ENCODE results near the gene BCAS3. TPM values are rescaled to one million over a fixed set of nuclear protein-coding genes. Genes with fewer than 3 reads are reported as not detected.

The BCAS3 gene
- polyA plus RNA-seq, 1 donor, result 29.1 TPM

DNA sequence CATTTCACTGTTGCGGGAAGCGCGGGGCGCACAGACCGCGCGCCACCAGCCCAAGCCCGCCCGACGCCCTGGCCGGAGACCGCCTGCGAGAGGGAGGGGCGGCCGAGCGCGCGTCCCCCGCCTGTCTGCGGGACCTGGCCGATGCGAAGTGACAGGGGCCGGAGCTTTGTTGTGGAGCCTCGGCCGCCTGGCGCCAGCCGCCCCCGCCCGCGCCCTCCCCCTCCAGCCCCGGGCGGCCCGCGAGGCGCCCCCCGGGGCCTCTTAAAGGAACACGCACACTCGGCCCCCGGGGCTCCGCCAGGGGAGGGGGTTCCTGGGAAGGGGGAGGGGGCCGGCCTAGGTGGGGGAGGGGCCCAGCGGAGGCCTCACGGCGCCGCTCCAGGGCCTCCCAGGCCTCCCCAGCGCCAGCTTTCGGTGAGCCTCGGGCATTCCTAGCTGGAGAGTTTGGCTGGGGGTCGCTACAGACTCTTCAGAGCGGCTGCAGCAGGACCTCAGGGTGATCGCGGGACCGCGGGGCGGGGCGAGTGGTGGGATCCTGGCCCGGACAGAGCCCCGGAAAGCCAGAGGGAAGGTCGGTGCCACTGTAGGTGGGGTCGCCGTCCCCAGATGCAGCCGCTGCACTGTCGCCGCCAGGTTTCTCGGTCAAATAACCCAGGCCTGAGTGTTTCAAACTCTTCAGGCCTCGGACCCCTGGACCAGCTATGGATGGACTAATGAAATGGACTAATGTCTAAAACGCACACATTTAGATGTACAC, 719.6 kb downstream of the BCAS3 start:
- no peak for DNase-seq

DNA sequence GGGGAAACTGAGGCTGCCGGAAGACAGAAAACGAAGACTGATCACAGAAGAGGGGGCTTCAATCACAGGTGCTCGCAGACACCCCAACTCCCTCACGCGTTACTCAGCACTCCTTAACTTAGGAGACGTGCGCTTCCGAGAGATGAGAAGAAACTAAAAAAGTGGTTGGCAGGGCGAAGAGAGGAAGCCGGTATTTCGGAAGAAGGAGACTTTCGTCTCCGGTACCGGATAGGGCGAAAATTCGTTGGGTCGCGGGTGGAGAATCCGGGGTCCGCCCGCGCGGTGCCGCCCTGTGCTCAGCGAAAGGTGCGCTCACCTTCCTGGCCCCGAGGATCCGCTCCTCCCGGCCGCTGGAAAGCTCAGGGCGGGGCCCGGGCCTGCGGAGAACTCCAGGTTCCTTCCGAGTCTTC, 721.1 kb downstream of the BCAS3 start:
- no peak for DNase-seq

DNA sequence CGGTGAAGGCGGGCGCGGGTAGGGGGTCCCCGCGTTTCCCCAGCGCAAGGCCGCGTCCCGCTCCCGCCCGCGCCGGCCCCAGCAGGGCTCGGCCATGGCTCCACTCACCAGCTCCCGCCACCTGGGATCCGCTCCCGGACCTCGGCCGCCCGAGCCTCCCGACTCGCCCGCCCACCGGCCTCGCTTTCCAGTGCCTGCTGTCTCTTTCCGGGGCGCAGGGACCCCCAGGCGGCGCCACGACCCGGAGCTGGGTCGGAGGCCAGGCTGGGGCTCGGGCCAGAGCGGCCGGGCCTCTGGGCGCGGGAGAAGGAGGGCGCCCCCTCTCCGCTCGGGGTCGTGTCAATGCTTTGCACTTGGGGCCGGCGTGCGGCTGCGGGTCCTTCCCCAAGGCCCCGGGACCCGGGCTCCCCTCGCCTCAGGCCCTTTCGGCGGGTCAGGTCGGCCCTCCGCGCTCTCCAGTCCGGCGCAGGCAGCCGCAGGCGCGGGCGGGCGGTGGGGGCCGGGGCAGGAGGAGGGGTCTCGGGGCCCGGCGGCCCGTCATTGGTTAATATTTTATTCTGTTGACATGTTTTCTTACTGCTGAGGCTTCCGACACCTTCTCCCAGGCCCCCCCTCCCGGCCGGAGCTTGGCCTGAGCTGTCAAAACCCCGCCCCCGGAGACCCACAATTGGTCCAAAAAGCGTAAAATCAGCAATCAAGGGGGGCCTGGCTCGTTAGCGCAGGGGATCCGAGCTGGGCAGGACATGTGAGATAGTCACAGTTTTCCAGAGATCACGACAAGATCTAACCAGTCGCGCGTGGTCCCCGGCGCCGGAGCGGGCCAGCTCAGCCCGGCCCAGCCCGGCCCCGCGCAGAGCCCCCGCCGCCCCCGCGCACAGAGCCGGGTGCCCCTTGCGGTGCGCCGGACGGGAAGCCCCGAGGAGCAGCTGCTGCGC, 721.7 kb downstream of the BCAS3 start, which contains the start of gene TBX2:
TBX2 (plus strand) TSS at position 713 of the 935 bp plus-strand sequence. CDS start 334 bp downstream, outside the sequence.
- DNase-seq, result peak; percentile 93

DNA sequence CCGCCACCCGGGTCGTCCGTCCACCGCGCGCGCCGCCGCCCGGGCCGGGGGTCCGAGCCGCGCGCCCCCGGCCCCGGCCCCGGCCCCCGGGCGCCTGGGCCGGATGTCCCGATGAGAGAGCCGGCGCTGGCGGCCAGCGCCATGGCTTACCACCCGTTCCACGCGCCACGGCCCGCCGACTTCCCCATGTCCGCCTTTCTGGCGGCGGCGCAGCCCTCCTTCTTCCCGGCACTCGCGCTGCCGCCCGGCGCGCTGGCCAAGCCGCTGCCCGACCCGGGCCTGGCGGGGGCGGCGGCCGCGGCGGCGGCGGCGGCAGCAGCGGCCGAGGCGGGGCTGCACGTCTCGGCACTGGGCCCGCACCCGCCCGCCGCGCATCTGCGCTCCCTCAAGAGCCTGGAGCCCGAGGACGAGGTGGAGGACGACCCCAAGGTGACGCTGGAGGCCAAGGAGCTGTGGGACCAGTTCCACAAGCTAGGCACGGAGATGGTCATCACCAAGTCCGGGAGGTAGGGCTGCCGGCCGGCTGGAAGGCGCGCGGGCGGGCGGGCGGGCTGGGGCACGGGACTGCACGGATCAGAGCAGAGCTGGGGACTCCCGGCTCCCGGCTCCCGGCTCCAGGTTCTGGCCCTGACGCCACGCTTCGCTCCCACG, 722.5 kb downstream of the BCAS3 start:
- DNase-seq, result no peak

DNA sequence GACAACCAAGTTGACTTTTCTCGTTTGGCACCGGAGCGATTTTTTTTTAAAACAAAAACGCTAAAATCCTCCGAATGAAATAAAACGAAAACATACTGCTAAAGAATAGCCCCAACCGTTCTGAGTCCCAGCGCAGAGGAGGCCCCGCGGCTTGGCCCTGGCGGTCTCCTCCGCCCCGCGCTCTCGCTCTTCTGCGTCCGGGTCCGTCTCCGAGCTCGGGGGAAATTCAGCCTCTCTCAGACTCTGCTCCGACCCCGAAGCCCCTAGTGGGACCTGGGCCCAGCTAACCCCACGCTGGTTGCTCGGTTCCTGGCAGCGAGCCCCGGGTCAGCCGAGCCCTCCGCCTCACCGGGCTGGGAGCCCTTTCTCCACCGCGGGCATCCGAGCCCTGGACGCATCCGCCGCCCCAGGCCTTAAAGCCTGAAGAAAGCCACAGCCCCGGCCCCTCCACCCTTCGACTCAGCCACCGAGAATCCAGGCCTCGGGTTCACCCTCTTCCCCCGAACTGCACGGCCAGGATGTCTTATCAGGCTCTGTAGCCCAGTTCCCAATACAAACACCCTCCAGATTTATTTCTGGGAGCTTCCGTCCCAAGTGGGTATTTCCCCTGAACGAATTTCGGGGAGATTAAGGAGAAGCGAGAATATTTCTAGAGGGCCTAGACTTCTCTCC, 723.2 kb downstream of the BCAS3 start:
- no peak for DNase-seq

DNA sequence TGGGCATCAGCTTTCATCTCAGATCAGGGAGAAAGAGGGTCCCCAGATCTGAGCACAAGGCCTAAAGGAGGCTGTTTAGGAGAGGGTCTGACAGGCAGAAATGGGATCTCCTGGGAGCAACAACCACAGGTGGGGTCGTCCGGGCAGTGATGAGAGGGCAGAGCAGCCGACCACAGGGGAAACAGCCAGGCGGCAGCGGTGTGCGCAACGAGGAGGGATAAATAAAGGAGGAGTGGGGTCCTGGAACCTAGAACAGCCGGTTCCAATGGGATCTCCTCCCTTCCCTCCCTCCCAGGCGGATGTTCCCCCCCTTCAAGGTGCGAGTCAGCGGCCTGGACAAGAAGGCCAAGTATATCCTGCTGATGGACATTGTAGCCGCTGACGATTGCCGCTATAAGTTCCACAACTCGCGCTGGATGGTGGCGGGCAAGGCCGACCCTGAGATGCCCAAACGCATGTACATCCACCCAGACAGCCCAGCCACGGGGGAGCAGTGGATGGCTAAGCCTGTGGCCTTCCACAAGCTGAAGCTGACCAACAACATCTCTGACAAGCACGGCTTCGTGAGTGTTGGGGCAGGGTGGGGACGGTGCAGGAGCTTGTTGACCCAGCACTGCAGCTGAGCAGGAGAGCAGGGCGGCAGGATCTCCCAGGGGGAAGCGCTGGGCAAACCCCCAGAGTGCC, 723.9 kb downstream of the BCAS3 start:
- no peak for DNase-seq

DNA sequence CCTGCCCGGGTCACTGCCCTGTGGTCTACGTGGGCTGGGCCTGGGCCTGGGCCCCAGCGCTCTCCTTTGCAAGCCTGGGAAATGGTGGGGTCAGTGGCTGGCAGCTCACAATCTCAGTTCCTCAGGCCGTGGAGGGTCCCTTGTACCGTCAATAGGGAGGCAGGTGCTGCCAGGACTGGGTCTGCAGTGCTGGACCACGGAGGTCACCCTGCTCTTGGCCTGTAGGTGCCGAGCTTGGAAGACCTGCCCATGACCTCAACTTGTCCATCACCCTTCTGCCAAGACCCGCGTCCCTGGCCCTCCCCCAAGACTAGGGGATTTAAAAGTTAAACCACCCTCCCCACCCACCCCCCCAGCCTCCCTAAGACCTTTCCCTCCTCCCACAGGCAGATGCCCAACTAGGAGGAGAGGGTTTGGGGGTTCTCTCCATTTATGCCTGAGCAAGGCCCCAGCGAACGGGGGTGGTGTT, 724.5 kb downstream of the BCAS3 start:
- no peak for DNase-seq

DNA sequence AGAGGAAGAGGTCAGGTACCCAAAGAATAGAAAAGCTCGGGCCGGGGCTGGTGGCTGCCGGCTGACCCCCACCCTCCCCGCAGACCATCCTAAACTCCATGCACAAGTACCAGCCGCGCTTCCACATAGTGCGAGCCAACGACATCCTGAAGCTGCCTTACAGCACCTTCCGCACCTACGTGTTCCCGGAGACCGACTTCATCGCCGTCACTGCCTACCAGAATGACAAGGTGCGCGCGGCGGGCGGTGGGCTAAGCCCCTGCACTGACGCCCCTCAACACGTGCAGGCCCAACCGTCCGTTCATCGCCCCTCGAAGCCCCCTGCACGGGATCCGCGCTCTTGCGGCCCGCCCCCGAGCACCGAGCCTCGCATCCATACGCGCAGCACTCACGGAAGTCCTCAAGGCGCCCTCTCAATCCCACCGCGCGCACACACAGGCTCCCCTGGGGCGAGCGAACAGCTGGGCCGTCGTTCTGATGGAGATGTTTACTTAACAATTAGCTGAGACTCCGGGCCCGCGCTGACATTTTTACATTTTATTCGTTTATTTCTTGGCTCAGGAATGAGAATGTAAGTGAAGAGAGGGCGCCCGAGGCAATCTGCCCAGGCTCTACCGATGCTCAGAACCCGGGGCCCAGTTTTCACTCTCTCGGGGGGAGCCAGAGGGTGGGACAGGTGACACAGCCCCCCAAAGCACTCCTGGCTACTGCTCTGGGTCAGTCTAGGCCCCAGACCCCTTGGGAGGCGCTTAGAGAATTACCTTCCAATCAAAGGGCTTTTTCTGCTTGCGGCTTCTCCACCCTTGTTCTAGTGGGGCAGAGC, 725.5 kb downstream of the BCAS3 start:
- DNase-seq, result no peak

DNA sequence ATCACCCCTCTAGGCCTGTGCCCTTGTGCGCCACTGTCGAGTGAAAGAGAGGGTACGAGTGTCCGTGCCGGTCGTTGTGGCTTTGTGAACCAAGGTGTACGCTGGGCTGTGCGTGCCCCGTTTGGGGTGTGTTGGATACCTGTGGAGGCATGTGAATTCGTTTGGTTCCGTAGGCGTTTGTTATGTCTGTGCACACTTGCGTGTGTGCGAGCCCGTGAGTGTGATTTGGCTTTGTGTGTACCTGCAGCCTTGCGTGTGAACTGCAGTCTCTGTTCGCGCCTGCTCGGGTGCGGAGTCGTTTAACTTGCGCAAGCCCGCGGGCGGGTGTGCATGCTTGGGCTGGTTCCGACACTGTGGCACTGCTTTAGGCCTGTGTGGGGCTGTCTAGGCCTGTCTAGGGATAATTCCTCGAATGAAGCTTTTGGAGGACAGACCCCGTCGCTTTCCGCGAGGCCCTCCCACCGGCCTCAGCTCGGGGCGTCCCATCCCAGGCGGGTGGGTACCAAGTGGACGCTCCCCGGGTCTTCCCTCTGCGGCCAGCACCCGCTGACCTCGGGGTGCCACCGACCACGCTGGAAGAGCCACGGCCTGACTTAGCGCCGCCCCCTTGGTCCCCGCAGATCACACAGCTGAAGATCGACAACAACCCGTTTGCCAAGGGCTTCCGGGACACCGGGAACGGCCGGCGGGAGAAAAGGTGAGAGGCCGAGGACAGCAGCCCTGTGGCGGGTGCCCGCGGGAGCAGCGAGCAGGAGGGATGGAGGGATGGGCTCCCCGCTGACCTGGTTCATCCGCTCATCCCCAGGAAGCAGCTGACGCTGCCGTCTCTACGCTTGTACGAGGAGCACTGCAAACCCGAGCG, 726.4 kb downstream of the BCAS3 start:
- no peak for DNase-seq

DNA sequence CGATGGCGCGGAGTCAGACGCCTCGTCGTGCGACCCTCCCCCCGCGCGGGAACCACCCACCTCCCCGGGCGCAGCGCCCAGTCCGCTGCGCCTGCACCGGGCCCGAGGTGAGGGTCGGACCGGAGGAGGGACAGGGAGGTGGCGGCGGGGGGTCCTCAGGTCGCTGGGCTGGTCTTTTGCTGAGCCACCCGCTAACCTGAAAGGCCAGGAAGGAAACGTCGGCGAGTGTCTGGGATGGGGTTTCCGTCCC, 726.9 kb downstream of the BCAS3 start:
- DNase-seq, result no peak

DNA sequence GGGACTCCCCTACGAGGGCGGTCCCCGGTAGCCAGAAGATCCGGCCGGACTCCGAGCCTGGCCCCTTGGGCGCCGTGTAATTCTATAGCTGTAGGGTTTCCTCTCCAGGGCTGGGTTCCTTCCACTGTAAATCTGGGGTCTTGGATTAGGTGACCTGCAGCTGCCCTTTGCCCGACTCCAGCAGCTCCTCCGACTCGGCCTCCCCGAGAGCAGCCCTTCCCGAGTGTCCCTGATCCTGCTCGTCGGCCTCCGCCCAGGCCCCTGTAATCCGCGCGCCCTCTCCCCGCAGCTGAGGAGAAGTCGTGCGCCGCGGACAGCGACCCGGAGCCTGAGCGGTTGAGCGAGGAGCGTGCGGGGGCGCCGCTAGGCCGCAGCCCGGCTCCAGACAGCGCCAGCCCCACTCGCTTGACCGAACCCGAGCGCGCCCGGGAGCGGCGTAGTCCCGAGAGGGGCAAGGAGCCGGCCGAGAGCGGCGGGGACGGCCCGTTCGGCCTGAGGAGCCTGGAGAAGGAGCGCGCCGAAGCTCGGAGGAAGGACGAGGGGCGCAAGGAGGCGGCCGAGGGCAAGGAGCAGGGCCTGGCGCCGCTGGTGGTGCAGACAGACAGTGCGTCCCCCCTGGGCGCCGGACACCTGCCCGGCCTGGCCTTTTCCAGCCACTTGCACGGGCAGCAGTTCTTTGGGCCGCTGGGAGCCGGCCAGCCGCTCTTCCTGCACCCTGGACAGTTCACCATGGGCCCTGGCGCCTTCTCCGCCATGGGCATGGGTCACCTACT, 727.4 kb downstream of the BCAS3 start:
- DNase-seq, result no peak

DNA sequence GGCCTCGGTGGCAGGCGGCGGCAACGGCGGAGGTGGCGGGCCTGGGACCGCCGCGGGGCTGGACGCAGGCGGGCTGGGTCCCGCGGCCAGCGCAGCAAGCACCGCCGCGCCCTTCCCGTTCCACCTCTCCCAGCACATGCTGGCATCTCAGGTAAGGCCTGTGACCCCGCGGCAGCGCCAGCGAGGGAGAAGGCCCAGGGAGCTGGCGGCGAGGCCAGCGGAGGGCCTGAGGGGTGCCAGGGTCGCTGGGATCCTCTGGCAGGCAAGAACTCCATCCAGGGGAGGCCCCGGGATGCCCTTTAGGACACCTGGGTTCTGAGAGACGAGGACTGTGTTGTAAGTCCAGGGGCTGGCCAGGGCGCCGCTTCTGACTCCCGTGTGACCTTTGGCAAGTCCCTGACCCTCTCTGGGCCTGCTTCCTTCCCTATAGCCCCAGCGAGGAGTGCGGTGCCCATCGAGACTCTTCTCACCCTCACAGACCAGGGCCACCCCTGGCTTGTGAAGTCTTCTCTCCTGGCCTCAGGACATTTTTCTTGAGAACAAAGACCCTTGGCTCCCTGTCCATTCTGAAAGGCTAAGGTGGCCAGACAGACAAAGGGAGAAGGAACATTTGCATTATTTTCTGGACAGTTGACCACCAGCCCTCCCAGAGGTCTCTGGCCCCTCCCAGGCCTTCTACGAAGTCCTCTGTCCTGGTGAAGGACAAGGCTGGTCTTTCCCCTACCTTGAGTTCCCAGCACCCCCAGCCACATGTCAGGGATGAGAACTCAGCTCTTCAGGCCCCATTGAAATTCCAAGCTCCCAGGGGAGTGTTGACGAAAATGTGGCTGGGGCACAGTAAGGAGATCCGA, 728.3 kb downstream of the BCAS3 start:
- DNase-seq, result no peak

DNA sequence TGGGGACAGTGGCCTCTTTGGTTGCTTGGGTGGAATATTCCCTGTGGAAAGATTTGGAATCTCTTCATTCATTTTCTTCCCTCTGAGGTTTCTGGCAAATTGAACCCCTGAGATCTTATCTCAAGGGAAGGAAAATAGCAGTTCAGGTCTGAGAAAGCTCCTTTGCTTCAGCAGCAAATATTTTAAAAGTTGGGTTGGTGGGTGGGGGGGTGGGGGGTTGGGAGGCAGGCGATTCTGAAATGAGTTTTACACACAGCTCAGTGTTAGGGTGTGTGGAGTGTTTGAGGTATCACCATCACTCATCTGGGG, 728.8 kb downstream of the BCAS3 start:
- no peak for DNase-seq

DNA sequence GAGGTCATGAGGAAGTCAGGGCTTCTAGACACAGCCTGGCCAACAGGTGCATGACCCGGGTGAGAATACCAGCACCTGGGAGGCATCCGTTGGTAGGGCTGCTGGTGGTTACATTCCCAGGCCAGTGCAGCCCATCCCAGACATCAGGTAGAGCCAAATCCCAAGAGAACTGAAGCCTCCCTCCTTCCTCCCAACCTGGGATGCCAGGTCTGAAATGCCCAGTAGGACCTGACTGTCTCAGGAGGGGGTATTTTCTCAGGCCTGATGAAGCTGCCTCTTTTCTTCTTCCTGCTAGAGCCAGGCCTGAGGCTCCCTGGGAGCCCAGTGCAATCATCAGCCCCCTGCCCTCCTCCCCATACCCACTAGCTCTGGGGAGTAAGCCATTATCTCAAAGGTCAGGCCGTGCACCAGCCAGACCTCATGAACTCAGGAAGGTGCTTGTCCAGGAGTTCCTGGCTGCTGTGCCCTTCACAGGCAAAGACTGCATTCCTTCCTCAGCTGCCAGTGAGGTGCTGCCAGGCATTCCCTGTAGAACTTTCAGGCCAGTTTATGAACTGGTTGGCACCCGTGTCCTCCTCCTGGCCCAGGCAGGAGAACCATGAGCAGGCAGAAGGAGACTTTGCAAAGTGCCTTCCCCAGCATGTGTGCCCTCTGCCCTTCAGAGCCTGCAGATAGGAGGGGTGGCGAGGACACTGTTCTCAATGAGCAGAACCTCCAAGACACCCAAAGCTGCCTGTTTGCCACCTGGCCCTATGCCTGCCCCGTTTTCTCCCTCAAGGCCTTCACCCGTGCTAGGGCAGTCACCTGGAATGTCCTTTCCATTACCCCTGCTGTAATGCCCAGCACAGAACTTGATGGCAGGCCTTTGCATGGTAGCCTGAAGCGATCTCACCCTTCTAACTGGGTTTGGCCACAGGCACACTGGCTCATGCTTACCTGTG, 729.6 kb downstream of the BCAS3 start:
- no peak for DNase-seq

DNA sequence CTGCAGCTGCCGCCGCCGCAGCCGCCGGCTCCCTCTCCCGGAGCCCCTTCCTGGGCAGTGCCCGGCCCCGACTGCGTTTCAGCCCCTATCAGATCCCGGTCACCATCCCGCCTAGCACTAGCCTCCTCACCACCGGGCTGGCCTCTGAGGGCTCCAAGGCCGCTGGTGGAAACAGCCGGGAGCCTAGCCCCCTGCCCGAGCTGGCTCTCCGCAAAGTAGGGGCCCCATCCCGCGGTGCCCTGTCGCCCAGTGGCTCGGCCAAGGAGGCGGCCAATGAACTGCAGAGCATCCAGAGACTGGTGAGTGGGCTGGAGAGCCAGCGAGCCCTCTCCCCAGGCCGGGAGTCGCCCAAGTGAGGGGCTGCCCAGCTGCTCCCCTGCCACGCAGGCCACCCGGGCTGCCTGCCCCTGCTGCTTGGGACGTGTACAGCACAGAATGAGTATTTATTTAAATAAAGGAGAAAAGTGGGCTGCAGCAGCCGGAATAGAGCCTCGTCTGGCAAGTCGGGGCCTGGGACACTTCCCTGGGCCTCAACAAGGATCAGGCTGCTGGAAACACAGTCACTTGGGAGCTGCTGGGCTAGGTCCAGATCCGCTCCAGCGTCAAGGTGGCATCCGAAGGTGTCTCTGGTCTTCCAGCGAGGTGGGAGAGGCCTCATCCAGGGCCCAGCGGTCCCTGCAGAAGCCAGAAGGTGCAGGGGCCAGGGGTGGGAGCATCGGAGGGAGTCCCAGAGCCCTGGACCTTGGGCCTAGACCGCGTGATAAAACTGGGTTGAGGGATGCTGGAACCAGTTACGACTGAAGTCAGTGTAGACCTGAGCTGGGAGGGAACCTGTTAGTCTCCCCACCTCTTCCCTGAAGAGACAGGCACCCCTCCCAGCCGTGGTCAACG, 730.7 kb downstream of the BCAS3 start:
- no peak for DNase-seq

All from left kidney (tissue), 2 donors.